Gastroesophageal sphincter (tissue), 4 donors: Measurements from ENCODE around the gene HECTD1. TPM values are rescaled to one million over a fixed set of nuclear protein-coding genes. Genes with fewer than 3 reads are reported as not detected.

Source experiments
- ATAC-seq: fragments of 150-250 bp; one replicate; pipeline ENCODE4 v1.9.1; 2016; ENCODE audit warnings: mild to moderate bottlenecking, moderate library complexity
- H3K27ac ChIP-seq, 4 donors: fragments of 200-600 bp; sonication (generic) in 3 of 4; 1 replicate in 3 of 4; 2 replicates in 1 of 4; pipeline ENCODE4 v1.5.1; 2016 to 2019
- H3K27me3 ChIP-seq: fragments of 200-600 bp; sonication (generic); one replicate; pipeline ENCODE4 v1.5.1; 2019
- H3K36me3 ChIP-seq, 2 donors: fragments of 200-600 bp; sonication (generic); one replicate each; pipeline ENCODE4 v1.5.1; 2019; ENCODE audit warnings: control low read depth in 1 of 2
- H3K4me1 ChIP-seq, 3 donors: fragments of 200-600 bp; sonication (generic); 1 replicate in 2 of 3; 2 replicates in 1 of 3; pipeline ENCODE4 v1.5.1; 2016 to 2019; ENCODE audit warnings: control low read depth in 2 of 3
- H3K4me3 ChIP-seq, 2 donors: fragments of 200-600 bp; sonication (generic); one replicate each; pipeline ENCODE4 v1.5.1; 2019; ENCODE audit warnings: mild to moderate bottlenecking in 1 of 2, moderate library complexity in 1 of 2
- H3K9me3 ChIP-seq, 3 donors: fragments of 200-600 bp; sonication (generic); one replicate each; pipeline ENCODE4 v1.5.1; 2017 to 2019; ENCODE audit warnings: control low read depth in 2 of 3
- CTCF ChIP-seq, 4 experiments: fragments of 200-600 bp in 2 of 4; fragments of 450-650 bp in 2 of 4; sonication (generic) in 1 of 4; IDR thresholded peaks; one replicate each; pipeline ENCODE4 v1.5.1; 2017 to 2019; ENCODE audit warnings: antibody characterized with exemption in 4 of 4, mild to moderate bottlenecking in 2 of 4, moderate library complexity in 2 of 4
- EP300 ChIP-seq: sonication (generic); formaldehyde crosslinking; IDR thresholded peaks from one replicate; pipeline ENCODE4 v1.6.1; 2017; ENCODE audit warnings: antibody characterized with exemption, mild to moderate bottlenecking
- POLR2A ChIP-seq, 2 donors: fragments of 450-650 bp; IDR thresholded peaks; one replicate each; pipeline ENCODE4 v1.6.1; 2017; ENCODE audit warnings: antibody characterized with exemption in 2 of 2, mild to moderate bottlenecking in 2 of 2, moderate library complexity in 1 of 2
- POLR2AphosphoS5 ChIP-seq: sonication (generic); formaldehyde crosslinking; IDR thresholded peaks from one replicate; pipeline ENCODE4 v1.6.1; 2017; ENCODE audit warnings: antibody characterized with exemption
- WGBS, 2 donors: methylation state at CpG; one replicate each; pipeline ENCODE4 v1.1.5; 2018; ENCODE audit warnings: low coverage in 1 of 2; 5-methylcytosine and 5-hydroxymethylcytosine counted together
- total RNA-seq, 4 donors: library from RNA; depleted of rRNA; stranded (reverse); fragments of >200 nt; gene quantifications; one replicate each; pipeline ENCODE4 v1.1.0, GENCODE V29; 2016

Gene HECTD1
- total RNA-seq, 4 donors from 2014 or later = 185 to 287 (median 208) TPM

- WGBS, 2 donors = 100% methylated on average over 2 to 3 of the region's 5 CpGs
- Histone ChIP-seq H3K27me3 (no peaks in the 10 kb centered on the region), H3K4me3 (no peak overlapping the region), H3K36me3 (peaks cover 0 to 79% of the 10 kb centered on the region in 2 donors), H3K4me1 (peaks cover 5 to 53% (median 14%) of the 10 kb centered on the region in 3 donors), H3K9me3 (no peaks in the 10 kb centered on the region), H3K27ac (peak overlapping the region in 3 of 4 donors; percentile 48 to 79 (median 74))
- TF ChIP-seq EP300 = no peak
- TF ChIP-seq POLR2AphosphoS5 = no peak
- no peak for TF ChIP-seq POLR2A (IDR thresholded peaks at IDR 0.05)
- TF ChIP-seq CTCF (IDR thresholded peaks at IDR 0.05) = no peak
- no peak for ATAC-seq
These were observed 40.6 kb downstream of the HECTD1 start for GRCh38 chr14:31167032-31167431.

DNA sequence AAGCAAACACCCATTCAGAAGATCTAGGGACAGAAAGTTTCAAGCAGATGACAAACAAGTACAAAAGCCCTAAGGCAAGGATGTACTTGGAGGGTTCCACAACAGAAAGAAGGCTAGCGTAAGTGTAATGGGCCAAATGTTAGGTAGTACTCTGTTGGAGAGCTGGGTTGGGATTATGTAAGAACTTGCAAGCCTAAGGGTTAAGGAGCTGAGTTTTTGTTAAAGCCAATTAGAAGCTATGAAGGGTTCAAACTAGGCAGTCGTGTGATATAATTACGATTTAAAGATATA lies 41.4 kb downstream of the HECTD1 start:
- no peak for ATAC-seq
- Histone ChIP-seq H3K27ac (peak overlapping the region; percentile 74 to 79 (median 78)), H3K9me3 (no peaks in the 10 kb centered on the region), H3K4me3 (no peak overlapping the region), H3K4me1 (peaks cover 5 to 53% (median 14%) of the 10 kb centered on the region in 3 donors), H3K36me3 (peaks cover 0 to 78% of the 10 kb centered on the region in 2 donors), H3K27me3 (no peaks in the 10 kb centered on the region)
- TF ChIP-seq POLR2A (IDR thresholded peaks at IDR 0.05) (no peak), EP300 (no peak), POLR2AphosphoS5 (no peak), CTCF (IDR thresholded peaks at IDR 0.05) (no peak)
- WGBS, 2 donors = 54 to 76% methylated on average over 3 of the region's 3 CpGs

DNA sequence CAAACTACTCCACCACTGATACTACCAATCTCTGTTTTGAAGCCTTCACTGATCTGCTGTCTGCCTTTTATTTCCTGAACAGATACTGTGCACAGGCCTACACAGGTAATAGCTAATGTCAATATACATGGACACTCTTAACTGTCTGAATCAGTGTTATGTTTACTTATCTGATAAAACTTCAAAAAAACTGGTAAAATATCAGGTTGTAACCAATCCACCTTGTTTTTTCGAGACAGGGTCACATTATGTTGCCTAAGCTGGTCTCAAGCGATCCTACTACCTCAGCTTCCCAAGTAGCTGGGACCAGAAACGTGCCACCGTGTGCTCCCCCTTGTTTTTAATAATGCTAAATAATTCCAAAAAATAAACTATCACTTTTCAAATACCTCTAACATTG lies 43.5 kb downstream of the HECTD1 start:
- WGBS, 2 donors = 69 to 71% methylated on average over 4 of the region's 4 CpGs
- no peak for ATAC-seq
- no peak overlapping the region for H3K4me3 ChIP-seq
- H3K27me3 ChIP-seq = no peaks in the 10 kb centered on the region
- no peaks in the 10 kb centered on the region for H3K9me3 ChIP-seq
- H3K4me1 ChIP-seq = peaks cover 5 to 71% (median 14%) of the 10 kb centered on the region in 3 donors
- peak overlapping the region; percentile 74 to 79 (median 78) for H3K27ac ChIP-seq
- TF ChIP-seq POLR2A (IDR thresholded peaks at IDR 0.05) (no peak), POLR2AphosphoS5 (no peak), EP300 (no peak), CTCF (IDR thresholded peaks at IDR 0.05) (no peak)
- peaks cover 0 to 67% of the 10 kb centered on the region in 2 donors for H3K36me3 ChIP-seq

GRCh38 chr14:31162910-31163649 lies 44.5 kb downstream of the HECTD1 start:
- H3K4me1 ChIP-seq = peaks cover 5 to 72% (median 14%) of the 10 kb centered on the region in 3 donors
- 87 to 94% methylated on average over 8 to 15 of the region's 16 CpGs for WGBS, 2 donors
- peaks cover 0 to 61% of the 10 kb centered on the region in 2 donors for H3K36me3 ChIP-seq

More at GRCh38 chr14:31162910-31163649, 44.5 kb downstream of the HECTD1 start:
- ATAC-seq = no peak
- H3K4me3 ChIP-seq = no peak overlapping the region
- TF ChIP-seq CTCF (IDR thresholded peaks at IDR 0.05) = no peak
- TF ChIP-seq POLR2AphosphoS5 = no peak
- TF ChIP-seq EP300 = no peak
- no peak for TF ChIP-seq POLR2A (IDR thresholded peaks at IDR 0.05)
- peak overlapping the region in 3 of 4 donors; percentile 74 to 79 (median 79) for H3K27ac ChIP-seq
- H3K9me3 ChIP-seq = no peaks in the 10 kb centered on the region
- H3K27me3 ChIP-seq = no peaks in the 10 kb centered on the region
